GM12892 (cell line): ENCODE measurements around the gene CPNE9.

Experiments used
- POLR2A ChIP-seq: IDR thresholded peaks from 2 replicates; pipeline ENCODE4 v1.6.1; 2011; ENCODE audit warnings: low read depth, low read length, control low read depth
- POLR2AphosphoS5 ChIP-seq: IDR thresholded peaks from 2 replicates; pipeline ENCODE4 v1.6.1; 2011; ENCODE audit warnings: low read depth, low read length, control low read depth

DNA sequence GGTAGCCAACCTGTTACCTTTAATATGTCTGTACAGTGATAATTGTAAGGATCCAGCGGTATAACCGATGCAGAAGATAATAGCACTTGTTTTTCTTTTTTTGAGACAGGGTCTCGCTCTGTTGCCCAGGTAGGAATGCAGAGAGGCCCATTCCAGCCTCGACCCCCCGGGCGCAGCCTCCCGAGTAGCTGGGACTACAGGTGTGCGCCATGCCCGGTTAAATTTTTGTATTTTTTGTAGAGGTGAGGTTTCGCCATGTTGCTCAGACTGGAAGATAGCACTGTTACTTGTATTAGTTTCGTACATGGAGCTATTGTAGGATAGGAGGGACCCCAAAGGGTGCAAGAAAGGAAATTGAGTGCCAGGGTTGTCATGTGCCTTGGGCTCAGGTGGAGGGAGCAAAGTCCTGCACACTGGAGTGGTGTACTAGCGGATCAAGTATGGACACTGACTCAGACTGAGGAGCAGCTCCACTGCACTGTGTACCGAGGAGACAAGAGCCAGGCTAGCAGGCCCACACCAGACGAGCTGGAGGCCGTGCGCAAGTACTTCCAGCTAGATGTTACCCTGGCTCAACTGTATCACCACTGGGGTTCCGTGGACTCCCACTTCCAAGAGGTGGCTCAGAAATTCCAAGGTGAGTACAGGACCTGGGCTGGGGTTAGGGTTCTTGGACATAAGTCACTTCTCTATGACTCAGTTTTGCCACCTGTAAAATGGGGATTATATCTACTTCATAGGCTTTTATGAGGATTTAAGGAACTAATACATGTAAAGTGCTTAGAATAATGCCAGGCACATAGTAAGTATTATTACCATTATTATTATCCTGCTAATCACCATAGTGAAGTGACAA lies 47.2 kb downstream of the CPNE9 start:
- TF ChIP-seq POLR2A (no peak), POLR2AphosphoS5 (no peak)
